Neural progenitor cell (in vitro differentiated cells): ENCODE results near the gene BUD13. TPM values are rescaled to one million over a fixed set of nuclear protein-coding genes. Genes with fewer than 3 reads are reported as not detected.

Experiments used
- DNase-seq: peaks from one replicate; pipeline ENCODE4 v3.0.0-alpha.2; 2016; ENCODE audit warnings: low spot score
- H2AFZ ChIP-seq: fragments of 200-600 bp; sonication (generic); replicated peaks from 2 replicates; pipeline ENCODE4 v1.6.1; 2016; ENCODE audit warnings: antibody characterized with exemption
- H3F3A ChIP-seq: fragments of 200-600 bp; sonication (generic); 2 replicates; pipeline ENCODE4 v1.6.1; 2016; ENCODE audit warnings: antibody characterized with exemption, low read depth
- H3K27ac ChIP-seq: fragments of 200-600 bp; sonication (generic); 2 replicates; pipeline ENCODE4 v1.5.1; 2016; ENCODE audit warnings: mild to moderate bottlenecking
- H3K27me3 ChIP-seq: fragments of 200-600 bp; sonication (generic); 2 replicates; pipeline ENCODE4 v1.6.1; 2016; ENCODE audit warnings: mild to moderate bottlenecking, moderate library complexity
- H3K36me3 ChIP-seq: fragments of 200-600 bp; sonication (generic); 2 replicates; pipeline ENCODE4 v1.5.1; 2016
- H3K4me1 ChIP-seq: fragments of 200-600 bp; sonication (generic); 2 replicates; pipeline ENCODE4 v1.6.1; 2016; ENCODE audit warnings: mixed run types
- H3K4me2 ChIP-seq: fragments of 200-600 bp; sonication (generic); 2 replicates; pipeline ENCODE4 v1.6.1; 2016
- H3K4me3 ChIP-seq: fragments of 200-600 bp; sonication (generic); 2 replicates; pipeline ENCODE4 v1.5.1; 2016
- H3K79me2 ChIP-seq: fragments of 200-600 bp; sonication (generic); 2 replicates; pipeline ENCODE4 v1.6.1; 2016; ENCODE audit warnings: low read depth
- H3K9ac ChIP-seq: fragments of 200-600 bp; sonication (generic); 2 replicates; pipeline ENCODE4 v1.6.1; 2016
- H3K9me3 ChIP-seq: fragments of 200-600 bp; sonication (generic); 2 replicates; pipeline ENCODE4 v1.5.1; 2016; ENCODE audit warnings: low read depth
- H4K20me1 ChIP-seq: fragments of 200-600 bp; sonication (generic); 2 replicates; pipeline ENCODE4 v1.6.1; 2016; ENCODE audit warnings: low read depth
- H3K27ac Mint-ChIP-seq: 3 replicates; pipeline ENCODE4 v1.8.0; 2021; ENCODE audit warnings: mixed read lengths
- H3K27me3 Mint-ChIP-seq: 2 replicates; pipeline ENCODE4 v1.8.0; 2022; ENCODE audit warnings: low read depth, mild to moderate bottlenecking, inconsistent platforms, moderate library complexity, mixed read lengths; ENCODE audit not compliant: insufficient read depth
- H3K36me3 Mint-ChIP-seq: 3 replicates; pipeline ENCODE4 v1.8.0; 2021; ENCODE audit warnings: mixed read lengths
- H3K4me1 Mint-ChIP-seq: 3 replicates; pipeline ENCODE4 v1.8.0; 2021; ENCODE audit warnings: mixed read lengths
- H3K4me3 Mint-ChIP-seq: 3 replicates; pipeline ENCODE4 v1.8.0; 2021; ENCODE audit warnings: mild to moderate bottlenecking, moderate library complexity, mixed read lengths
- H3K9me3 Mint-ChIP-seq: 3 replicates; pipeline ENCODE4 v1.8.0; 2020; ENCODE audit warnings: mixed read lengths
- EZH2 ChIP-seq: fragments of 200-600 bp; sonication (generic); IDR thresholded peaks from 2 replicates; pipeline ENCODE4 v1.6.1; 2017; ENCODE audit warnings: antibody characterized with exemption, mild to moderate bottlenecking, moderate library complexity
- EZH2phosphoT487 ChIP-seq: fragments of 200-600 bp; sonication (generic); IDR thresholded peaks from 2 replicates; pipeline ENCODE4 v1.6.1; 2017; ENCODE audit warnings: antibody characterized with exemption
- total RNA-seq: library from RNA; depleted of rRNA; stranded (reverse); fragments of >200 nt; gene quantifications from 2 replicates; pipeline ENCODE4 v1.2.3, GENCODE V29; 2015; ENCODE audit warnings: low replicate concordance
- TF ChIP-seq, protein P1 (sequence below): fragments of 200-600 bp; sonication (generic); IDR thresholded peaks from 2 replicates; pipeline ENCODE4 v1.5.1; 2017; ENCODE audit warnings: antibody characterized with exemption, mild to moderate bottlenecking

Gene BUD13
- total RNA-seq, 1 donor from 2014 or later = 31.5 TPM

DNA sequence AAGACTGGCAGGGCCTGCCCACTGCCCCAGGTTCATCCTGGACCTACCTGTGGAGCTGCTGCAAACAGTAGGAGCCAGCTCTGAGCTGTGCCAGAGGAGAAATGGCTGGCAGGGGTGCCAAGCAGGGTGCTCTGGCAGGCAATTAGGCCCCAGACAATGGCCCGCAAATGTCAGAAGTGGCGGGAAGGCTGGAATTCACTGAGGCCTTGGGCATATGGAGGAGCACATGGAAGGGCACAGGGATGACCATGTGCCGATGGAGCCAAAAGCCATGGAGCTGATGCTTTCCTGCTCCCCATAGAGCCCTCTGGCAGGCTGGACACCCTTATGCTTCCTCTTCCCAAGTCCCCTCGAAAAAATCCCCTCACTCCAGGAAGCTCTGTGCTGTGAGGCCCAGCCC lies 62.0 kb downstream of the BUD13 start:
- H2AFZ ChIP-seq = no peak overlapping the region
- Mint-ChIP-seq H3K4me3 (no peak overlapping the region), H3K9me3 (no peaks in the 10 kb centered on the region), H3K36me3 (no peaks in the 10 kb centered on the region), H3K27me3 (peaks cover 10% of the 10 kb centered on the region), H3K27ac (no peak overlapping the region), H3K4me1 (peaks cover 16% of the 10 kb centered on the region)
- H3K4me3 ChIP-seq = no peak overlapping the region
- H3F3A ChIP-seq = peaks cover 8% of the 10 kb centered on the region
- no peak overlapping the region for H3K4me2 ChIP-seq
- TF ChIP-seq EZH2 = no peak
- TF ChIP-seq, protein P1, sequence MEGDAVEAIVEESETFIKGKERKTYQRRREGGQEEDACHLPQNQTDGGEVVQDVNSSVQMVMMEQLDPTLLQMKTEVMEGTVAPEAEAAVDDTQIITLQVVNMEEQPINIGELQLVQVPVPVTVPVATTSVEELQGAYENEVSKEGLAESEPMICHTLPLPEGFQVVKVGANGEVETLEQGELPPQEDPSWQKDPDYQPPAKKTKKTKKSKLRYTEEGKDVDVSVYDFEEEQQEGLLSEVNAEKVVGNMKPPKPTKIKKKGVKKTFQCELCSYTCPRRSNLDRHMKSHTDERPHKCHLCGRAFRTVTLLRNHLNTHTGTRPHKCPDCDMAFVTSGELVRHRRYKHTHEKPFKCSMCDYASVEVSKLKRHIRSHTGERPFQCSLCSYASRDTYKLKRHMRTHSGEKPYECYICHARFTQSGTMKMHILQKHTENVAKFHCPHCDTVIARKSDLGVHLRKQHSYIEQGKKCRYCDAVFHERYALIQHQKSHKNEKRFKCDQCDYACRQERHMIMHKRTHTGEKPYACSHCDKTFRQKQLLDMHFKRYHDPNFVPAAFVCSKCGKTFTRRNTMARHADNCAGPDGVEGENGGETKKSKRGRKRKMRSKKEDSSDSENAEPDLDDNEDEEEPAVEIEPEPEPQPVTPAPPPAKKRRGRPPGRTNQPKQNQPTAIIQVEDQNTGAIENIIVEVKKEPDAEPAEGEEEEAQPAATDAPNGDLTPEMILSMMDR = no peak
- no peak for TF ChIP-seq EZH2phosphoT487
- no peak overlapping the region for H3K9ac ChIP-seq
- no peak for DNase-seq
- no peaks in the 10 kb centered on the region for H3K9me3 ChIP-seq
- H3K27me3 ChIP-seq = no peaks in the 10 kb centered on the region
- no peak overlapping the region for H3K27ac ChIP-seq
- H3K36me3 ChIP-seq = no peaks in the 10 kb centered on the region
- no peaks in the 10 kb centered on the region for H3K79me2 ChIP-seq
- H3K4me1 ChIP-seq = peaks cover 20% of the 10 kb centered on the region
- no peaks in the 10 kb centered on the region for H4K20me1 ChIP-seq

DNA sequence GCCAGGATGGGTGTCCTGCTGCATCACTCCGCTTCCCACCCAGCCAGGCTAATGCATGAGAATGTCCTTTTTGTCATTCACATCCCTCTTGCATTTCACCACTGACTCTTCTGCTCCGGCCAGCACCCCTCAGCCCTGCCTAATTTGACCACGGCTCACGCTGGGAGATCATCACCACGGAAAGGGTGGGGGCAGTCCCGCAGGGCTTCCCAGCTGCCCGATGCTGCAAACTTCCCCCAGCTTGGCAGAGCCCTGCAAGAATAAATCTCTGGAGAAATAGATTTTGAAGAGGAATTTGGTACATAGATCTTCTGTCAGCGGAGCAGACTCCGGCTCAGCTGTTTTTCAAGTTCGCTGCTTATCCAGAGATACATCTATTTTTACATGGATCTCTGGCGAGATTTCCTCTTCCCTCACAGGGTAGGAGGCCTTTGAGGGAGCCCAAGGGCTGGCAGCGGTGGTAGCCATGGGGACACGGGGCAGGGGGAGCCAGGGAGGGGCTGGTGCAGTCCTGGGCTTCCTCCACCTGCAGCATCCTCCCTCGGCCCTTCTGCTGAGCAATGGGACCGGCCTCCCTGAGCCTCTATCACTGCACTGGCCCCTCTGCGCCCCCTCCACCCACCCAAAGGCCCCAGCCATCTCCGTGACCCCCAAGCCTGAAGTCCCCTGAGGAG lies 62.6 kb downstream of the BUD13 start:
- Mint-ChIP-seq H3K27me3 (peaks cover 10% of the 10 kb centered on the region), H3K4me1 (peaks cover 16% of the 10 kb centered on the region), H3K36me3 (no peaks in the 10 kb centered on the region), H3K27ac (peak overlapping the region; percentile 62), H3K4me3 (no peak overlapping the region), H3K9me3 (no peaks in the 10 kb centered on the region)
- DNase-seq = no peak
- no peaks in the 10 kb centered on the region for H3K79me2 ChIP-seq
- H3K9ac ChIP-seq = no peak overlapping the region
- no peaks in the 10 kb centered on the region for H3K36me3 ChIP-seq
- peaks cover 8% of the 10 kb centered on the region for H3F3A ChIP-seq
- no peak overlapping the region for H3K27ac ChIP-seq
- no peak overlapping the region for H3K4me3 ChIP-seq
- peaks cover 16% of the 10 kb centered on the region for H3K4me1 ChIP-seq
- TF ChIP-seq EZH2 = no peak
- TF ChIP-seq, protein P1 = no peak
- TF ChIP-seq EZH2phosphoT487 = no peak
- H3K9me3 ChIP-seq = no peaks in the 10 kb centered on the region
- H4K20me1 ChIP-seq = no peaks in the 10 kb centered on the region
- H3K4me2 ChIP-seq = peak overlapping the region; percentile 27
- H2AFZ ChIP-seq = peak overlapping the region; percentile 50
- H3K27me3 ChIP-seq = no peaks in the 10 kb centered on the region

GRCh38 chr11:116707746-116708145 lies 65.0 kb downstream of the BUD13 start:
- no peaks in the 10 kb centered on the region for H3K79me2 ChIP-seq
- no peak overlapping the region for H3K4me3 Mint-ChIP-seq
- peaks cover 5% of the 10 kb centered on the region for H3F3A ChIP-seq
- no peaks in the 10 kb centered on the region for H3K27me3 ChIP-seq
- no peaks in the 10 kb centered on the region for H3K36me3 Mint-ChIP-seq
- H3K9me3 ChIP-seq = no peaks in the 10 kb centered on the region
- DNase-seq = no peak
- no peak overlapping the region for H3K9ac ChIP-seq
- H3K4me2 ChIP-seq = no peak overlapping the region
- H3K9me3 Mint-ChIP-seq = no peaks in the 10 kb centered on the region
- no peak overlapping the region for H3K27ac Mint-ChIP-seq
- H2AFZ ChIP-seq = no peak overlapping the region
- H3K27ac ChIP-seq = no peak overlapping the region
- peaks cover 26% of the 10 kb centered on the region for H3K4me1 Mint-ChIP-seq
- TF ChIP-seq, protein P1 = no peak
- TF ChIP-seq EZH2phosphoT487 (no peak), EZH2 (no peak)
- H3K27me3 Mint-ChIP-seq = peaks cover 10% of the 10 kb centered on the region
- H3K36me3 ChIP-seq = no peaks in the 10 kb centered on the region
- no peaks in the 10 kb centered on the region for H4K20me1 ChIP-seq
- H3K4me1 ChIP-seq = peaks cover 24% of the 10 kb centered on the region
- H3K4me3 ChIP-seq = no peak overlapping the region
